AG04449 (cell line): ENCODE results near the gene GNB3.
"Not testable (repeated sequence)": the region's sequence is repeated elsewhere in the genome, so short reads cannot be mapped to it uniquely, and the experiment has no call there.

ENCODE experiments used
- CTCF ChIA-PET: fragments of 350-600 bp; formaldehyde crosslinking; extraction: SDS; loops from one replicate; lab custom pipeline; 2021; ENCODE audit warnings: antibody characterized with exemption; lab: Yijun Ruan, JAX
- POLR2A ChIA-PET: fragments of 400-600, 350-600 bp; formaldehyde crosslinking; extraction: SDS; loops from one replicate; lab custom pipeline; 2020; ENCODE audit warnings: antibody characterized with exemption, inconsistent platforms; lab: Yijun Ruan, JAX
- DNase-seq: peaks from one replicate; pipeline ENCODE4 v3.0.0-alpha.2; 2010; ENCODE audit warnings: low read depth, low spot score
- H3K4me3 ChIP-seq: 2 replicates; pipeline ENCODE4 v1.5.1; 2011; ENCODE audit warnings: low read depth, mild to moderate bottlenecking, control low read depth, low read length
- CTCF ChIP-seq: IDR thresholded peaks from one replicate; pipeline ENCODE4 v1.5.1; 2011; ENCODE audit warnings: mild to moderate bottlenecking, moderate library complexity, low read length, control low read depth, inconsistent platforms; ENCODE audit not compliant: insufficient read depth; ENCODE audit errors: missing control alignments

GNB3 gene

GRCh38 chr12:6884539-6884938, 43.8 kb downstream of the GNB3 start:
- POLR2A ChIA-PET = interaction anchor here (1.1 to 1.3 kb wide), 2 partner anchors 11 to 60 kb away, joined by 3 to 4 read pairs; partner anchors contain the start of genes C12orf57, RNU7-1 and SPSB2
- DNase-seq = no peak
- no peak for TF ChIP-seq CTCF
- CTCF ChIA-PET = interaction anchor here (6.6 kb wide), 1 partner anchor 14 kb away, joined by 88 read pairs; the partner anchor contains the start of genes SPSB2 and TPI1
- H3K4me3 ChIP-seq = no peak overlapping the region

- CTCF ChIA-PET = interaction anchor here (0.6 to 6.6 kb wide), 7 partner anchors 9 to 133 kb away, joined by 3 to 88 read pairs (median 3); partner anchors contain the start of genes MLF2, SPSB2 and TPI1
- POLR2A ChIA-PET, H3K4me3 ChIP-seq, DNase-seq: not testable (repeated sequence)
Observed at GRCh38 chr12:6886206-6886999, 45.7 kb downstream of the GNB3 start.

GRCh38 chr12:6887460-6887859, 46.7 kb downstream of the GNB3 start:
- no peak overlapping the region for H3K4me3 ChIP-seq
- ChIA-PET POLR2A (no interaction called here), CTCF (interaction anchor here (0.8 to 1.9 kb wide), 4 partner anchors 10 to 75 kb away, joined by 3 to 11 read pairs (median 4); partner anchors contain the start of gene SPSB2)
- no peak for TF ChIP-seq CTCF
- DNase-seq = no peak

GRCh38 chr12:6888360-6888759, 47.6 kb downstream of the GNB3 start:
- TF ChIP-seq CTCF = no peak
- DNase-seq = no peak
- H3K4me3 ChIP-seq = no peak overlapping the region
- POLR2A ChIA-PET = interaction anchor here (1.3 kb wide), 1 partner anchor 15 kb away, joined by 3 read pairs; the partner anchor contains the start of gene SPSB2
- CTCF ChIA-PET = interaction anchor here (1.6 kb wide), 1 partner anchor 18 kb away, joined by 5 read pairs; no protein-coding TSS in a partner anchor

GRCh38 chr12:6888794-6889193, 48.1 kb downstream of the GNB3 start:
- ChIA-PET POLR2A (interaction anchor here (1.3 kb wide), 1 partner anchor 16 kb away, joined by 3 read pairs; the partner anchor contains the start of gene SPSB2), CTCF (interaction anchor here (1.4 kb wide), 1 partner anchor 17 kb away, joined by 12 read pairs; the partner anchor contains the start of gene SPSB2)

GRCh38 chr12:6889775-6890573, 49.2 kb downstream of the GNB3 start:
- CTCF ChIA-PET = interaction anchor here (1.4 kb wide), 1 partner anchor 18 kb away, joined by 12 read pairs; the partner anchor contains the start of gene SPSB2
- H3K4me3 ChIP-seq, POLR2A ChIA-PET, DNase-seq: not testable (repeated sequence)

More at GRCh38 chr12:6888794-6889193, 48.1 kb downstream of the GNB3 start:
- not testable (repeated sequence) for DNase-seq, H3K4me3 ChIP-seq

- ChIA-PET CTCF (interaction anchor here (0.8 to 2.8 kb wide), 28 partner anchors 9 to 747 kb away, joined by 3 to 53 read pairs (median 4); partner anchors contain the start of genes LRRC23 and SPSB2), POLR2A (interaction anchor here (0.6 to 1.8 kb wide), 12 partner anchors 9 to 202 kb away, joined by 3 to 23 read pairs (median 6); partner anchors contain the start of genes CDCA3, LRRC23, SPSB2 and TPI1)
- TF ChIP-seq CTCF = peak; percentile 78
- DNase-seq = peak; percentile 47
- peak overlapping the region; percentile 57 for H3K4me3 ChIP-seq
Observed at GRCh38 chr12:6890789-6891645, 50.3 kb downstream of the GNB3 start.
